RPMI7951 (cell line): ENCODE measurements around the gene UTP4. TPM values are rescaled to one million over a fixed set of nuclear protein-coding genes. Genes with fewer than 3 reads are reported as not detected.

Experiments used
- total RNA-seq: library from RNA; depleted of rRNA; stranded (reverse); fragments of >200 nt; shearing (Covaris generic); gene quantifications from 2 replicates; pipeline ENCODE4 v1.2.3, GENCODE V29; 2014; rRNA removed

UTP4 gene
- total RNA-seq, 1 experiment from 2014 or later: 22.5 TPM

Other genes with a start within 250 kb of the UTP4 start
- 0.72 TPM in 1 of 2 replicates, not detected in the other for gene HAS3, start 27.0 kb upstream of the UTP4 start, total RNA-seq
- 58.3 and 65.0 TPM in 2 replicates for gene CHTF8, start 61 bp upstream of the UTP4 start, total RNA-seq
- gene SNTB2, start 54.5 kb downstream of the UTP4 start, total RNA-seq: 25.8 and 26.2 TPM in 2 replicates
- gene VPS4A, start 178.7 kb downstream of the UTP4 start, total RNA-seq: 32.4 and 37.2 TPM in 2 replicates
- 12.7 and 24.3 TPM in 2 replicates for gene PDF, start 197.9 kb downstream of the UTP4 start, total RNA-seq
- gene COG8, start 206.9 kb downstream of the UTP4 start, total RNA-seq: 29.0 and 30.0 TPM in 2 replicates
- gene NIP7, start 207.1 kb downstream of the UTP4 start, total RNA-seq: 34.5 and 39.3 TPM in 2 replicates
- not detected in 2 replicates for gene TMED6, start 219.1 kb downstream of the UTP4 start, total RNA-seq